Measurements from ENCODE around the gene SPRYD7. TPM values are rescaled to one million over a fixed set of nuclear protein-coding genes. Genes with fewer than 3 reads are reported as not detected.

The SPRYD7 gene
- total RNA-seq, 2 donors from 2014 or later: 4.9 to 5.9 TPM

DNA sequence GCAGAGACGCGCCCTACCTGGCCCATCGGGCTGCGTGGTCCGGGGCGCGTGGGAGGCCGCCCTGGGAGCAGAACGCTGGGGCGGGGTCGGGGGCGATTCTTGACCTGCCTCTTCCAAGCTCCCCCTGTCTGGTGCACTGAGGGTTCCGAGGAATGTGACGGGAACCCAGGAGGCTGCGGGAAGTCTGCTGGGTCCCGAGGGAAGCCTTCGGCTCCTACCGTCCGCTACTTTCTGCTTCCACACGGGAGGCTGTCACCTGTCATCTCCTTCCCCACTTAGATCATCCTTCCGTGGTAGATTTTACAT is 781 bp upstream of the SPRYD7 start:
- peaks cover 39% of the 10 kb centered on the region for H3K4me1 ChIP-seq
- peak overlapping the region; percentile 77 to 89 (median 85) for H3K27ac ChIP-seq
- no peaks in the 10 kb centered on the region for H3K36me3 ChIP-seq (replicated peaks in 1 of 2; ENCODE audit: insufficient read depth in 1 of 2, low read depth in 2 of 2)
- whole genome bisulfite sequencing, 2 donors: 1 to 2% methylated on average over 15 to 21 of the region's 21 CpGs
- no peaks in the 10 kb centered on the region for H3K27me3 ChIP-seq
- DNase-seq (no peak), ATAC-seq (no peak)
- no peaks in the 10 kb centered on the region for H3K9me3 ChIP-seq
- H3K4me3 ChIP-seq: peak overlapping the region; percentile 10 to 51
- intact Hi-C loops (cut with DNase I): no loop called here
- no peak for TF ChIP-seq POLR2A (IDR thresholded peaks at IDR 0.05)
- no peak for TF ChIP-seq CTCF (IDR thresholded peaks at IDR 0.05)

- no peaks in the 10 kb centered on the region for H3K27me3 ChIP-seq
- TF ChIP-seq POLR2A (IDR thresholded peaks at IDR 0.05) (no peak), CTCF (IDR thresholded peaks at IDR 0.05) (no peak)
- H3K4me1 ChIP-seq: peaks cover 33% of the 10 kb centered on the region
- 3 to 5% methylated on average over 7 to 14 of the region's 32 CpGs for WGBS, 2 donors
- ATAC-seq (peak; percentile 1), DNase-seq (peak in 2 of 4 donors; percentile 21 to 37)
- intact Hi-C loops (cut with DNase I): no loop called here
- peak overlapping the region; percentile 60 to 89 (median 79) for H3K27ac ChIP-seq
- H3K9me3 ChIP-seq: no peaks in the 10 kb centered on the region
- no peaks in the 10 kb centered on the region for H3K36me3 ChIP-seq (replicated peaks in 1 of 2; ENCODE audit: insufficient read depth in 1 of 2, low read depth in 2 of 2)
- peak overlapping the region; percentile 79 to 81 for H3K4me3 ChIP-seq
These were observed 717 bp downstream of the SPRYD7 start for GRCh38 chr13:49935171-49936074.

- TF ChIP-seq POLR2A (IDR thresholded peaks at IDR 0.05): no peak
- no peak for TF ChIP-seq CTCF (IDR thresholded peaks at IDR 0.05)
- Histone ChIP-seq H3K4me3 (no peak overlapping the region), H3K9me3 (no peaks in the 10 kb centered on the region), H3K27me3 (no peaks in the 10 kb centered on the region), H3K36me3 (replicated peaks in 1 of 2; ENCODE audit: insufficient read depth in 1 of 2, low read depth in 2 of 2) (no peaks in the 10 kb centered on the region), H3K27ac (no peak overlapping the region), H3K4me1 (peaks cover 19% of the 10 kb centered on the region)
- intact Hi-C loops (cut with DNase I): no loop called here
- 93 to 99% methylated on average over 7 of the region's 7 CpGs for WGBS, 2 donors
- DNase-seq (no peak), ATAC-seq (no peak)
These were observed 2.6 kb downstream of the SPRYD7 start for GRCh38 chr13:49933511-49933910.

DNA sequence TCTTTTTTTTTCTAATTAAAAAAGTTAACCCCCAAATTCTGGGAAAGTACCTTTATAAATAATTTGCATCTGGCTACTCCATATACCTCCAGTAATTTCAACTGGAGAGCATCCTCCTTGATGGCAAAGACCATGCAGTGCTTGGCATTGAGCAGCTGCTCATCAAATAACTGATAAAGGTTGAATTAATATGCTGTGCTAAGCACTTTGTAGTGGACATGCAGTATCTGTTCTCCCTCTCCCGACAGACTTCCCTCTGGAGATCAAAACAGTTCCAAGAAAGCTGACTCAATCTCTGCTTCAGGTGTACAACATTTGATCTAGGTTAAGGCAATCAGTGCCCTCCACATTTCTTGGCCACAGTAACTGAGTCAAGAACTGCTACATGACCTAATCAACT is 3.3 kb downstream of the SPRYD7 start:
- DNase-seq (no peak), ATAC-seq (no peak)
- H3K27me3 ChIP-seq: no peaks in the 10 kb centered on the region
- peaks cover 12% of the 10 kb centered on the region for H3K4me1 ChIP-seq
- H3K9me3 ChIP-seq: no peaks in the 10 kb centered on the region
- 21 to 36% methylated on average over 1 of the region's 1 CpG for WGBS, 2 donors
- H3K4me3 ChIP-seq: no peak overlapping the region
- no peaks in the 10 kb centered on the region for H3K36me3 ChIP-seq (replicated peaks in 1 of 2; ENCODE audit: insufficient read depth in 1 of 2, low read depth in 2 of 2)
- no peak overlapping the region for H3K27ac ChIP-seq
- TF ChIP-seq POLR2A (IDR thresholded peaks at IDR 0.05) (no peak), CTCF (IDR thresholded peaks at IDR 0.05) (no peak)
- intact Hi-C loops (cut with DNase I): no loop called here

DNA sequence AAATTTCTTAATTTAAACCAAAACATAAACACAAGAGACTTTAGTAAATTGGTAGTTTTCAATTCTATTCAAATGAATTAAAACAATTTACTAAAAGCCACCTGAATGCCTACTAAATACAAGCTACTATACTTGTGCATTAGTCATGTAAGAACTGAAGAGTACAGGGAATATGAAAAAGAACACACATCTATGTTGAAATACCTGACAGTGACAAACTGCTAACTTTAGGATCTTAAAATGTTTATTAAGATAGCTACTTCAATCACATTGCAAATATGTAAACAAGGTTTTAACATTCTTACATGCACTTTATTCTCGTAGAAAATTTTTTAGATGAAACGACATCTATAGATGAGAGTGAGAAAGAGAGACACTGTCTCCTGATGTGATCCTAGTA is 4.1 kb downstream of the SPRYD7 start:
- H3K4me3 ChIP-seq: no peak overlapping the region
- DNase-seq (no peak), ATAC-seq (no peak)
- no peak overlapping the region for H3K27ac ChIP-seq
- no peaks in the 10 kb centered on the region for H3K36me3 ChIP-seq (replicated peaks in 1 of 2; ENCODE audit: insufficient read depth in 1 of 2, low read depth in 2 of 2)
- no peaks in the 10 kb centered on the region for H3K9me3 ChIP-seq
- 74 to 79% methylated on average over 2 of the region's 2 CpGs for WGBS, 2 donors
- H3K27me3 ChIP-seq: no peaks in the 10 kb centered on the region
- peaks cover 4% of the 10 kb centered on the region for H3K4me1 ChIP-seq
- no peak for TF ChIP-seq POLR2A (IDR thresholded peaks at IDR 0.05)
- intact Hi-C loops (cut with DNase I): no loop called here
